EL (cell line): ENCODE data around the gene CBFA2T2.
"Not testable (repeated sequence)": the region's sequence is repeated elsewhere in the genome, so short reads cannot be mapped to it uniquely, and the experiment has no call there.

Source experiments
- DNase-seq: peaks from one replicate; pipeline ENCODE4 v3.0.0-alpha.2; 2016

Gene CBFA2T2

GRCh38 chr20:33583143-33583542, 93.2 kb downstream of the CBFA2T2 start:
- no peak for DNase-seq

- DNase-seq: peak; percentile 37
Measured at GRCh38 chr20:33584976-33585375, 95.1 kb downstream of the CBFA2T2 start.

GRCh38 chr20:33585413-33585812, 95.5 kb downstream of the CBFA2T2 start:
- no peak for DNase-seq

- DNase-seq: no peak
Measured at GRCh38 chr20:33589059-33589458, 99.2 kb downstream of the CBFA2T2 start.

GRCh38 chr20:33591901-33592300, 102.0 kb downstream of the CBFA2T2 start:
- not testable (repeated sequence) for DNase-seq

GRCh38 chr20:33594743-33595142, 104.8 kb downstream of the CBFA2T2 start:
- no peak for DNase-seq

- no peak for DNase-seq
Measured at GRCh38 chr20:33600414-33600813, 110.5 kb downstream of the CBFA2T2 start.

- DNase-seq: no peak
Measured at GRCh38 chr20:33600981-33601380, 111.1 kb downstream of the CBFA2T2 start.

GRCh38 chr20:33601861-33602260, 112.0 kb downstream of the CBFA2T2 start:
- DNase-seq: no peak

- DNase-seq: no peak
Measured at GRCh38 chr20:33602826-33603590, 113.1 kb downstream of the CBFA2T2 start.

- DNase-seq: no peak
Measured at GRCh38 chr20:33604084-33604990, 114.4 kb downstream of the CBFA2T2 start.

- no peak for DNase-seq
Measured at GRCh38 chr20:33604991-33605370, 115.1 kb downstream of the CBFA2T2 start.

GRCh38 chr20:33606118-33606771, 116.3 kb downstream of the CBFA2T2 start:
- DNase-seq: no peak

GRCh38 chr20:33609504-33609903, 119.6 kb downstream of the CBFA2T2 start:
- no peak for DNase-seq

- no peak for DNase-seq
Measured at GRCh38 chr20:33611106-33611505, 121.2 kb downstream of the CBFA2T2 start.

- no peak for DNase-seq
Measured at GRCh38 chr20:33612001-33612400, 122.1 kb downstream of the CBFA2T2 start.

- DNase-seq: no peak
Measured at GRCh38 chr20:33621717-33622400, 132.0 kb downstream of the CBFA2T2 start.

- no peak for DNase-seq
Measured at GRCh38 chr20:33622705-33623365, 132.9 kb downstream of the CBFA2T2 start.

GRCh38 chr20:33624399-33624798, 134.5 kb downstream of the CBFA2T2 start:
- no peak for DNase-seq

GRCh38 chr20:33626190-33626589, 136.3 kb downstream of the CBFA2T2 start:
- DNase-seq: no peak

GRCh38 chr20:33627577-33628216, 137.8 kb downstream of the CBFA2T2 start:
- DNase-seq: no peak

- no peak for DNase-seq
Measured at GRCh38 chr20:33629533-33629932, 139.6 kb downstream of the CBFA2T2 start.
